Stimulated activated CD8-positive, alpha-beta memory T cell treated with anti-CD3 and anti-CD28 coated beads, Interleukin-2, amount 100 ng/mL, for 48 hours (primary cell): ENCODE results near the gene MXI1.
"Not testable (repeated sequence)": the region's sequence is repeated elsewhere in the genome, so short reads cannot be mapped to it uniquely, and the experiment has no call there.

Experiments
- DNase-seq, 2 donors: peaks; one replicate each; pipeline ENCODE4 v3.0.0-alpha.2; 2020; ENCODE audit warnings: low read depth in 2 of 2

MXI1 gene

GRCh38 chr10:110239892-110240291 is 32.5 kb downstream of the MXI1 start:
- no peak for DNase-seq

DNA sequence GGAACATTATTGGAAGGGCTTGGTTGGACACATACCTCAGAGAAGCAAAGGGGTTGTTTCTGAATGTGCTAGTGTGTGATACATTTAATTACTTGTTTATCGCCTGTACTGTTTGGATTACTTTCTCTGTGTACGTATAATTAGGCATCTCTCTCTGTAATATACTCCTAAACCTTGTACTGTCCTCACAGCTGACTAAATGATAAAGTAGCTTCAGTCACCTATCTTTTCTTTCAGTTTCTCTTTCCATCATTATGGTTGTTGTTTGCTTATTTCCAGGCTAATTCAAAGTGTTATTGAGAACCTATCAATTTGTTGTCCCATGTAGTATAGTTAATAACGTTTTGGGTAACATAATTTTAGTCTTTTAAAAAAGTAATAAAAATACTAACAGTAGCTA is 34.0 kb downstream of the MXI1 start:
- no peak for DNase-seq

GRCh38 chr10:110241841-110242240 is 34.4 kb downstream of the MXI1 start:
- no peak for DNase-seq

- no peak for DNase-seq
Measured at GRCh38 chr10:110242511-110242910, 35.1 kb downstream of the MXI1 start.

- DNase-seq = no peak
Measured at GRCh38 chr10:110244550-110244949, 37.1 kb downstream of the MXI1 start.

GRCh38 chr10:110247833-110248232 is 40.4 kb downstream of the MXI1 start:
- DNase-seq = not testable (repeated sequence)

- DNase-seq = not testable (repeated sequence)
Measured at GRCh38 chr10:110249489-110249888, 42.1 kb downstream of the MXI1 start.

- DNase-seq = not testable (repeated sequence)
Measured at GRCh38 chr10:110251392-110251791, 44.0 kb downstream of the MXI1 start.

DNA sequence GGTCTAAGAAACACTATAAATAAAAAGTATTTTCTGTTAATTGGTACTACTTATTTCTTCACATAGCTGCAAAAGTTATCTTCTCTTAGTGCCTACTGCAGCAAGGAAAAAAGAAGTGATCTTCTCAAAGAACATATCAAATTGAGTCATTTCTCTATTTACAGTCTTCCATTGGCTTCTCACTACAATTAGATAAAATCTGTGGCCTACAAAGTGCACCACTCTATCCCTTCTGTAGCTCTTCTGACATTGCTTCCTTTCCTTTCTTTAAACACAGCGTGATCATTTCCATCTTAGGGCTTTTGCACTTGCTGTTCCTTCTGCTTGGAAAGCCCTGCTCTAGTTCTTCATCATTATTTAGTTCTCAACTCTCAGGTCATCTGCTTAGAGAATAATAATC is 44.7 kb downstream of the MXI1 start:
- DNase-seq = no peak

GRCh38 chr10:110254467-110254866 is 47.1 kb downstream of the MXI1 start:
- no peak for DNase-seq

GRCh38 chr10:110258542-110258941 is 51.1 kb downstream of the MXI1 start:
- DNase-seq = no peak

DNA sequence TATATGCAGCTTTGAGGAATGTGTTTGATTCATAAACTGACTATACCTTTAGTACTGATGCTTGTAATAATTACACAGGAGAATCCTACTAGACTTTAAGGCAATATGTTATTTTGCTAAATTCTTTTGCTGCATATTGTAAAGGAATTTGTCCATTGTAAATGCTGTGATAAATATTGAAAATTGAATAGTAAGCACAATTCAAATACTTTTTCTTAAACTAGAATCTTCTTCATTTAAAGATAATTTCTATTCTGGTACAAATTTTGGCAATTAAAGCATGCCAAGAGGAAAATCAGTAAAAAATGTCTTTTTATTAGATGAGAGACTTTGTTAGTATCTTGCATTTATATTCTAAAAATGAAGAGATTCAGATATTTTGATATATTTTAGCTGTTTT is 51.9 kb downstream of the MXI1 start:
- no peak for DNase-seq

- no peak for DNase-seq
Measured at GRCh38 chr10:110260746-110261477, 53.5 kb downstream of the MXI1 start.

DNA sequence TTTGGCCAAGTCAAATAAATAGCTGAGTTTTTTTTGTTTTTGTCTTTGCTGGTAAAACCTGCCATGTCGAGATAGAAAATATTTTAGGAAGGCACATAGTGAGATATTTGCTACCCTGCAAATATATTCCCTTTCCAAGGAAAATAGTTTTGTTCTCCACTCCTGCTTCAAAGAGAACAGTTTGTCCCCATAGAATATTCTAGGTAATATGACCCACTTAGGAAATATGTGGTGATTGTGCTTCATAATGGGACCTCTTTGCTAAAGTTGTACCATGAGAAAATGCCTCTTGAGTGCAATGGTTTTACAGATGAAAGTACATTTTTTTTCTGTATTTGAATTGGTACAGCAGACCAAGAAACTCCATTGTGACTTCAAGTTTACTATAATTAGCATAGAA is 55.8 kb downstream of the MXI1 start:
- no peak for DNase-seq

GRCh38 chr10:110265573-110266193 is 58.3 kb downstream of the MXI1 start:
- no peak for DNase-seq

DNA sequence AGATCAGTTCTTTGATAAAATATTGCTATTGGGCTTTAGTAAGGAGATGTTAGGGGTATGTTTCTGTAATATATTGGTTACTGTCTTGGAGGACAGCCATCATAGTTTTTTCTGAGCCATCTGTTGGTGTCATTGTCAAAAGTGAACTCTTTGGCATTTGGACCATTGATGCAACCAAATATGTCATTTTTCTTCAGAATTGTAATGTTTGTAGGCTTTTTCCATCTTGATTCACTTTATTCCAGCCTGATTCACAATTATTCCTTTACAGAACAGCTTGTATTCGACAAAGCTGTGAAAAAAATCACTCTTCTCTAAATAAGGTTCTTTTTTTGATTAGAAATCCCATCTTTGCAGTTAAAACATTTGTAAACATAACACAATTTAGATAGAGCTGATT is 59.9 kb downstream of the MXI1 start:
- no peak for DNase-seq

GRCh38 chr10:110268442-110268841 is 61.0 kb downstream of the MXI1 start:
- DNase-seq = no peak

GRCh38 chr10:110268971-110269370 is 61.6 kb downstream of the MXI1 start:
- DNase-seq = no peak

- DNase-seq = no peak
Measured at GRCh38 chr10:110269374-110270318, 62.2 kb downstream of the MXI1 start.

- DNase-seq = not testable (repeated sequence)
Measured at GRCh38 chr10:110272995-110273394, 65.6 kb downstream of the MXI1 start.

DNA sequence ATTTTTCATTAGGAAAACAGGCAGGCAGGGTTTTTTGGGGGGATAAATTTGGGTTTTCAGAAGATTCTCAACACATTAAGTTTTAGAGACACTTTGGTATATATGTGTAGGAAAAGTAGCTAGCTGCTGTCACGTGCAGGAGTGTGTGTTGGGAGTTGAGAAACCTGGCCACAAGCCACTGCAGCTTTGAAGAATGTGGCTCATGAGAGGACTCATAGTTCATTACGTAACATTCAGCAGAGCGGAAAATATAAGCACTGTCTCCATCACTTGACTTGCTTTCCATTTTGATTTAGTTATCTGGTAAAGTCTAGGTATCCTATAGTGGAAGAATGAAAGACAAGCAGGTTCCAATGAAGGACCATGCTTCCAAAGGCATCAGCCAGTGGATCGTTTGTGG is 66.1 kb downstream of the MXI1 start:
- DNase-seq = peak in 1 of 2 donors; percentile 6

DNA sequence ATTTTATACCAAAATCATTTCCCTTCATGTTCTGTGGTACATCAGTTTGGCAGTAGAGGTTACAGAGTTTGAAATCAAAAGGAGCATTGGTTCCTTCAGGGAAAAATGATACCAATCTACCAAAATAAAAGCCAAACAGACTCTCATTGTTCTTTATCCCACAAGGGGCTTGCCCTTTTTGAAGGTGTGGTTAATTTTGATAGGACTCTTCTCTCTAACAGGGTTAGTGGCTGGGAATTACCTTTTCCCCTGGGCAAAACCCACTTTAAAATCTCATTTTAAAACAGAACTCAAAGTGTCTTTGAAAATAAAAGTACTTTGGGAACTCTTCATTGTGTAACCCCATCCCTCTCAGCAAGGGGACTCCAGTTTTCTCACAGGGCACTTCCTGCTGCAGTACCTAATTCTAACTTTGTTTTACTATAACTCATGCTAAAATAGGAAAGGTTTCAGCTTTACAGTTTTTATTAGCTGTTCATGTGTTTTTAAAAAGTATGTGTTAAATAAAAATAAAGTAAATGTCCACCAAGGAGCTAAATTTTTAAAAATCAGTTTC is 66.7 kb downstream of the MXI1 start:
- no peak for DNase-seq
